HEK293 (cell line): ENCODE measurements around the gene TGFB1I1.
A peak's percentile ranks its signal among the peaks of the same experiment; 100 is the strongest.

Source experiments
- GFI1B ChIP-seq: fragments of 450-650 bp; formaldehyde crosslinking; IDR thresholded peaks from 2 replicates; pipeline ENCODE4 v1.5.1; 2016; ENCODE audit warnings: missing biosample characterization, missing genetic modification characterization
- GLI4 ChIP-seq: fragments of 450-650 bp; formaldehyde crosslinking; IDR thresholded peaks from 2 replicates; pipeline ENCODE4 v1.5.1; 2016; ENCODE audit warnings: missing biosample characterization, missing genetic modification characterization
- KLF1 ChIP-seq: fragments of 450-650 bp; formaldehyde crosslinking; IDR thresholded peaks from 2 replicates; pipeline ENCODE4 v1.5.1; 2016; ENCODE audit warnings: missing biosample characterization, missing genetic modification characterization
- KLF8 ChIP-seq: fragments of 450-650 bp; formaldehyde crosslinking; IDR thresholded peaks from 2 replicates; pipeline ENCODE4 v1.5.1; 2016; ENCODE audit warnings: missing biosample characterization, missing genetic modification characterization
- MEIS1 ChIP-seq: sonication (generic); formaldehyde crosslinking; IDR thresholded peaks from 2 replicates; pipeline ENCODE4 v1.8.1; 2022; ENCODE audit warnings: missing genetic modification reagents, mild to moderate bottlenecking, borderline replicate concordance
- OVOL3 ChIP-seq: fragments of 450-650 bp; formaldehyde crosslinking; IDR thresholded peaks from 2 replicates; pipeline ENCODE4 v1.5.1; 2016; ENCODE audit warnings: missing biosample characterization, missing genetic modification characterization
- PRDM6 ChIP-seq: fragments of 450-650 bp; formaldehyde crosslinking; IDR thresholded peaks from 2 replicates; pipeline ENCODE4 v1.5.1; 2017; ENCODE audit warnings: missing biosample characterization, missing genetic modification characterization
- YY1 ChIP-seq: fragments of 450-650 bp; formaldehyde crosslinking; IDR thresholded peaks from 2 replicates; pipeline ENCODE4 v1.5.1; 2018; ENCODE audit warnings: missing biosample characterization, missing genetic modification characterization
- ZBTB1 ChIP-seq: fragments of 450-650 bp; formaldehyde crosslinking; IDR thresholded peaks from 2 replicates; pipeline ENCODE4 v1.5.1; 2016; ENCODE audit warnings: missing biosample characterization, missing genetic modification characterization
- ZBTB20 ChIP-seq: fragments of 450-650 bp; formaldehyde crosslinking; IDR thresholded peaks from 2 replicates; pipeline ENCODE4 v1.5.1; 2016; ENCODE audit warnings: missing biosample characterization, missing genetic modification characterization
- ZBTB6 ChIP-seq: fragments of 450-650 bp; formaldehyde crosslinking; IDR thresholded peaks from 2 replicates; pipeline ENCODE4 v1.5.1; 2017; ENCODE audit warnings: missing biosample characterization, missing genetic modification characterization
- ZEB2 ChIP-seq: fragments of 450-650 bp; formaldehyde crosslinking; IDR thresholded peaks from 2 replicates; pipeline ENCODE4 v1.5.1; 2016; ENCODE audit warnings: missing biosample characterization, missing genetic modification characterization
- ZFHX2 ChIP-seq: fragments of 450-650 bp; formaldehyde crosslinking; conservative IDR thresholded peaks from 2 replicates; pipeline ENCODE4 v1.5.1; 2016; ENCODE audit warnings: missing biosample characterization, missing genetic modification characterization
- ZNF112 ChIP-seq: fragments of 450-650 bp; formaldehyde crosslinking; IDR thresholded peaks from 2 replicates; pipeline ENCODE4 v1.5.0; 2017; ENCODE audit warnings: missing biosample characterization, missing genetic modification characterization
- ZNF114 ChIP-seq: fragments of 450-650 bp; formaldehyde crosslinking; IDR thresholded peaks from 2 replicates; pipeline ENCODE4 v1.5.0; 2017; ENCODE audit warnings: missing biosample characterization, missing genetic modification characterization
- ZNF16 ChIP-seq: fragments of 450-650 bp; formaldehyde crosslinking; IDR thresholded peaks from 2 replicates; pipeline ENCODE4 v1.5.1; 2016; ENCODE audit warnings: low read depth, missing biosample characterization, missing genetic modification characterization
- ZNF2 ChIP-seq: fragments of 450-650 bp; formaldehyde crosslinking; IDR thresholded peaks from 2 replicates; pipeline ENCODE4 v1.5.1; 2016; ENCODE audit warnings: missing biosample characterization, missing genetic modification characterization
- ZNF214 ChIP-seq: fragments of 450-650 bp; formaldehyde crosslinking; IDR thresholded peaks from 2 replicates; pipeline ENCODE4 v1.5.1; 2017; ENCODE audit warnings: missing biosample characterization, mild to moderate bottlenecking, missing genetic modification characterization, borderline replicate concordance
- ZNF37A ChIP-seq: fragments of 450-650 bp; IDR thresholded peaks from 2 replicates; pipeline ENCODE4 v1.5.1; 2018; ENCODE audit warnings: missing biosample characterization, missing genetic modification characterization
- ZNF48 ChIP-seq: fragments of 450-650 bp; formaldehyde crosslinking; IDR thresholded peaks from 2 replicates; pipeline ENCODE4 v1.5.1; 2016; ENCODE audit warnings: missing biosample characterization, missing genetic modification characterization
- ZNF544 ChIP-seq: fragments of 450-650 bp; formaldehyde crosslinking; IDR thresholded peaks from 2 replicates; pipeline ENCODE4 v1.5.0; 2017; ENCODE audit warnings: missing biosample characterization, missing genetic modification characterization
- ZNF596 ChIP-seq: fragments of 450-650 bp; IDR thresholded peaks from 2 replicates; pipeline ENCODE4 v1.5.0; 2018; ENCODE audit warnings: missing biosample characterization, mild to moderate bottlenecking, missing genetic modification characterization, moderate library complexity
- ZNF610 ChIP-seq: fragments of 450-650 bp; formaldehyde crosslinking; IDR thresholded peaks from 2 replicates; pipeline ENCODE4 v1.5.1; 2016; ENCODE audit warnings: missing biosample characterization, missing genetic modification characterization, borderline replicate concordance
- ZNF670 ChIP-seq: fragments of 450-650 bp; formaldehyde crosslinking; IDR thresholded peaks from 2 replicates; pipeline ENCODE4 v1.5.1; 2016; ENCODE audit warnings: missing biosample characterization, missing genetic modification characterization, low read depth
- ZNF701 ChIP-seq: fragments of 450-650 bp; formaldehyde crosslinking; IDR thresholded peaks from 2 replicates; pipeline ENCODE4 v1.5.1; 2016; ENCODE audit warnings: missing biosample characterization, missing genetic modification characterization
- ZNF837 ChIP-seq: fragments of 450-650 bp; formaldehyde crosslinking; IDR thresholded peaks from 2 replicates; pipeline ENCODE4 v1.5.1; 2016; ENCODE audit warnings: missing biosample characterization, missing genetic modification characterization
- ZSCAN23 ChIP-seq: fragments of 450-650 bp; formaldehyde crosslinking; IDR thresholded peaks from 2 replicates; pipeline ENCODE4 v1.5.1; 2016; ENCODE audit warnings: missing biosample characterization, missing genetic modification characterization
- TF ChIP-seq, protein P1 (sequence below): fragments of 450-650 bp; formaldehyde crosslinking; IDR thresholded peaks from 2 replicates; pipeline ENCODE4 v1.5.1; 2016; ENCODE audit warnings: missing biosample characterization, missing genetic modification characterization
- TF ChIP-seq, protein P2 (sequence below): fragments of 450-650 bp; formaldehyde crosslinking; IDR thresholded peaks from 2 replicates; pipeline ENCODE4 v1.5.1; 2016; ENCODE audit warnings: missing biosample characterization, missing genetic modification characterization
- TF ChIP-seq, protein P3 (sequence below): fragments of 450-650 bp; formaldehyde crosslinking; IDR thresholded peaks from 2 replicates; pipeline ENCODE4 v1.5.1; 2016; ENCODE audit warnings: missing biosample characterization, missing genetic modification characterization

Gene TGFB1I1

GRCh38 chr16:31471875-31472708 is at the start of gene TGFB1I1 (continued):
- TF ChIP-seq, protein P1, sequence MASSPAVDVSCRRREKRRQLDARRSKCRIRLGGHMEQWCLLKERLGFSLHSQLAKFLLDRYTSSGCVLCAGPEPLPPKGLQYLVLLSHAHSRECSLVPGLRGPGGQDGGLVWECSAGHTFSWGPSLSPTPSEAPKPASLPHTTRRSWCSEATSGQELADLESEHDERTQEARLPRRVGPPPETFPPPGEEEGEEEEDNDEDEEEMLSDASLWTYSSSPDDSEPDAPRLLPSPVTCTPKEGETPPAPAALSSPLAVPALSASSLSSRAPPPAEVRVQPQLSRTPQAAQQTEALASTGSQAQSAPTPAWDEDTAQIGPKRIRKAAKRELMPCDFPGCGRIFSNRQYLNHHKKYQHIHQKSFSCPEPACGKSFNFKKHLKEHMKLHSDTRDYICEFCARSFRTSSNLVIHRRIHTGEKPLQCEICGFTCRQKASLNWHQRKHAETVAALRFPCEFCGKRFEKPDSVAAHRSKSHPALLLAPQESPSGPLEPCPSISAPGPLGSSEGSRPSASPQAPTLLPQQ: peak; percentile 75
- no peak for TF ChIP-seq GFI1B (tag by site-specific recombination)
- TF ChIP-seq ZNF37A: no peak
- TF ChIP-seq KLF1: peak; percentile 81
- no peak for TF ChIP-seq ZNF544 (tag by site-specific recombination)
- no peak for TF ChIP-seq PRDM6
- no peak for TF ChIP-seq ZNF2
- TF ChIP-seq ZNF214: no peak
- no peak for TF ChIP-seq ZNF16 (tag by site-specific recombination)
- TF ChIP-seq ZNF596 (tag by site-specific recombination): no peak
- no peak for TF ChIP-seq OVOL3 (tag by site-specific recombination)
- no peak for TF ChIP-seq GLI4 (tag by site-specific recombination)
- peak; percentile 29; the same call in 1 of the 2 replicates for TF ChIP-seq ZEB2 (tag by site-specific recombination)
- TF ChIP-seq ZBTB6 (tag by site-specific recombination): no peak
- no peak for TF ChIP-seq MEIS1 (CRISPR knock-in tag)
- no peak for TF ChIP-seq ZNF837
- no peak for TF ChIP-seq ZNF114
- TF ChIP-seq ZNF670 (tag by site-specific recombination): no peak
- TF ChIP-seq ZBTB20 (tag by site-specific recombination): peak; percentile 89
- peak; percentile 52; the same call in 1 of the 2 replicates for TF ChIP-seq YY1
- TF ChIP-seq ZFHX2: 0 out of 2 replicates have a peak, but pooled peaks have one; percentile 30
- TF ChIP-seq ZNF701: no peak
- TF ChIP-seq ZNF610 (tag by site-specific recombination): 0 out of 2 replicates have a peak, but pooled peaks have one; percentile 17
- TF ChIP-seq ZNF112: no peak
- TF ChIP-seq, protein P2, sequence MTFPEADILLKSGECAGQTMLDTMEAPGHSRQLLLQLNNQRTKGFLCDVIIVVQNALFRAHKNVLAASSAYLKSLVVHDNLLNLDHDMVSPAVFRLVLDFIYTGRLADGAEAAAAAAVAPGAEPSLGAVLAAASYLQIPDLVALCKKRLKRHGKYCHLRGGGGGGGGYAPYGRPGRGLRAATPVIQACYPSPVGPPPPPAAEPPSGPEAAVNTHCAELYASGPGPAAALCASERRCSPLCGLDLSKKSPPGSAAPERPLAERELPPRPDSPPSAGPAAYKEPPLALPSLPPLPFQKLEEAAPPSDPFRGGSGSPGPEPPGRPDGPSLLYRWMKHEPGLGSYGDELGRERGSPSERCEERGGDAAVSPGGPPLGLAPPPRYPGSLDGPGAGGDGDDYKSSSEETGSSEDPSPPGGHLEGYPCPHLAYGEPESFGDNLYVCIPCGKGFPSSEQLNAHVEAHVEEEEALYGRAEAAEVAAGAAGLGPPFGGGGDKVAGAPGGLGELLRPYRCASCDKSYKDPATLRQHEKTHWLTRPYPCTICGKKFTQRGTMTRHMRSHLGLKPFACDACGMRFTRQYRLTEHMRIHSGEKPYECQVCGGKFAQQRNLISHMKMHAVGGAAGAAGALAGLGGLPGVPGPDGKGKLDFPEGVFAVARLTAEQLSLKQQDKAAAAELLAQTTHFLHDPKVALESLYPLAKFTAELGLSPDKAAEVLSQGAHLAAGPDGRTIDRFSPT: no peak
- no peak for TF ChIP-seq ZSCAN23 (tag by site-specific recombination)
- TF ChIP-seq KLF8 (tag by site-specific recombination): peak; percentile 81
- TF ChIP-seq ZNF48: no peak
- no peak for TF ChIP-seq ZBTB1 (tag by site-specific recombination)
- TF ChIP-seq, protein P3, sequence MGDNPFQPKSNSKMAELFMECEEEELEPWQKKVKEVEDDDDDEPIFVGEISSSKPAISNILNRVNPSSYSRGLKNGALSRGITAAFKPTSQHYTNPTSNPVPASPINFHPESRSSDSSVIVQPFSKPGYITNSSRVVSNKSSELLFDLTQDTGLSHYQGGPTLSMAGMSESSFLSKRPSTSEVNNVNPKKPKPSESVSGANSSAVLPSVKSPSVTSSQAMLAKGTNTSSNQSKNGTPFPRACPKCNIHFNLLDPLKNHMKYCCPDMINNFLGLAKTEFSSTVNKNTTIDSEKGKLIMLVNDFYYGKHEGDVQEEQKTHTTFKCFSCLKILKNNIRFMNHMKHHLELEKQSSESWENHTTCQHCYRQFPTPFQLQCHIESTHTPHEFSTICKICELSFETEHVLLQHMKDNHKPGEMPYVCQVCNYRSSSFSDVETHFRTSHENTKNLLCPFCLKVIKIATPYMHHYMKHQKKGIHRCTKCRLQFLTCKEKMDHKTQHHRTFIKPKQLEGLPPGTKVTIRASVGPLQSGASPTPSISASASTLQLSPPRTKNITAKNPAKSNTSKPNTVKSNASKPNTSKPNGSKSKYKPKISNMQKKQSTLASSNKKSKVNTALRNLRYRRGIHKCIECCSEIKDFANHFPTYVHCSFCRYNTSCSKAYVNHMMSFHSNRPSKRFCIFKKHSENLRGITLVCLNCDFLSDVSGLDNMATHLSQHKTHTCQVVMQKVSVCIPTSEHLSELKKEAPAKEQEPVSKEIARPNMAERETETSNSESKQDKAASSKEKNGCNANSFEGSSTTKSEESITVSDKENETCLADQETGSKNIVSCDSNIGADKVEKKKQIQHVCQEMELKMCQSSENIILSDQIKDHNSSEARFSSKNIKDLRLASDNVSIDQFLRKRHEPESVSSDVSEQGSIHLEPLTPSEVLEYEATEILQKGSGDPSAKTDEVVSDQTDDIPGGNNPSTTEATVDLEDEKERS (tag by site-specific recombination): no peak
